Measurements from ENCODE around the gene KDM4B.

DNA sequence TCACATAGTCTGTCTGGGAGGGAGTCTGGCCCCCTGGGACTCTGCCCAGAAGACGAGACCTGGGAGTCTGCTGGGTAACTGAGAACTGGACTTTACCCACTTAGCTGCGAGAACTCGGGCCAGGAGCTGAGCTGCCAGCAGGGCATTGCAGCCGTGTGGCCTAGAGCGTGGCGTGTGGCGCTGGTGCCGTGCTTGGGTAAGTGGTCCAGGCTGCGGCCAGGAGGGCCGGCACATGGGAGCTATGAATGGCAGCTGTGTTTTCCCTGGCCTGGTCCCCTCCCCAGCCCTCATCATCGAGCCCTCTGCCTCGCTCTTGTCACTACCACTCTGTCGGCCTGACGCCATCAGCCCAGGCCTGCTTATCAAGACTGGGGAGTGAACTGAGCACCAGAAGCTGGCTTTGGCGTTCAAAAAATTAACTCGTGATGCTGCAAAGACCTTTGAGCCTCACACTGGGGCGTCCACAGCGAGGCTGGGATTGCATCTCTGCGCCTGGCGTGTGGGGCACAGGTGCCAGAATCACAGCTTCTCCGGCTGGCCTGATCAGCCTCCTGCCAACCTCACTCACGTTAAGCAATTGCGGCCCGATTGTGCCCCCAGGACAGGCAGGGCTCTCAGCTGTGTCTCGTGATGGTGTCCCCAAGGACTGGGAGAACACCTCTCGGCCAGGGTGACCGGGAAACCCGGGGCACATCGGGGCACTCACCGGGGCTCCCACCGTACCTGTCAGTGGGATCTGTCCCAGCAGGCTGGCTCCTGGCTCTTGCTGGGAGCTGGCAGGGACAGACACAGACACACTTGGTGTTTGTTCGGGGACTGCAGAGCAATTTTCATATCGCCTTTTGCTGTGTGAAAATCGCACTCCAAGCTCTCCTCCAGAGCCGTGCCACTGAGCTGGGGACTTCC, 85.9 kb downstream of the KDM4B start:
- TF ChIP-seq CTCF (conservative IDR thresholded peaks at IDR 0.05) (no peak), ZFX (IDR thresholded peaks at IDR 0.05) (no peak)

Measured in C4-2B (cell line).